Skin of body (tissue), 2 donors: ENCODE data around the gene MIF. TPM values are rescaled to one million over a fixed set of nuclear protein-coding genes. Genes with fewer than 3 reads are reported as not detected.
A peak's percentile ranks its signal among the peaks of the same experiment; 100 is the strongest.

Experiments used
- DNase-seq: peaks from one replicate; lab custom pipeline; 2025; lab: John Stamatoyannopoulos, UW
- total RNA-seq: library from RNA; depleted of rRNA; stranded (reverse); fragments of >200 nt; gene quantifications from one replicate; pipeline ENCODE4 v1.2.3, GENCODE V29; 2014

Gene MIF
- total RNA-seq, 1 donor from 2014 or later: 69.8 TPM

GRCh38 chr22:23875801-23876200 lies 18.4 kb upstream of the MIF start:
- DNase-seq: no peak

- DNase-seq: no peak
These were observed 16.6 kb upstream of the MIF start for GRCh38 chr22:23877566-23877965.

DNA sequence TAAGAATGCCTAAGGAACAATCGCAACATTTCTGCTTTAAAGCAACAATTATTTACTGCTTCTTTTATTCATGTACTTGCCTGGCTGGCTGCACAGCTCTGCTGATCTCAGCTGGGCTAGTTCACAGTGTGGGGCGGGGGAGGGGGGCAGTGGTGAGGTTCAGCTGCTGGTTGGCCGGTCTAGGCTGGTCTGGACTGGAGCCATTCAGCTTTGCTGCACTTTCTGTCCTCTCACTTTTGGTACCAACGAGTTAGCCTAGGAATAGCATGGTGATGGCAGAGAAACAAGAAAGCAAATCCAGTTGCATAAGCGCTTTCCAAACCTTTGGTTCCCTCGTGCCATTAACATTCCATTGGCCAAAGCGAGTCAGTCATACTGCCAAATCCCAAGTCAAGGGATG lies 16.0 kb upstream of the MIF start:
- no peak for DNase-seq

DNA sequence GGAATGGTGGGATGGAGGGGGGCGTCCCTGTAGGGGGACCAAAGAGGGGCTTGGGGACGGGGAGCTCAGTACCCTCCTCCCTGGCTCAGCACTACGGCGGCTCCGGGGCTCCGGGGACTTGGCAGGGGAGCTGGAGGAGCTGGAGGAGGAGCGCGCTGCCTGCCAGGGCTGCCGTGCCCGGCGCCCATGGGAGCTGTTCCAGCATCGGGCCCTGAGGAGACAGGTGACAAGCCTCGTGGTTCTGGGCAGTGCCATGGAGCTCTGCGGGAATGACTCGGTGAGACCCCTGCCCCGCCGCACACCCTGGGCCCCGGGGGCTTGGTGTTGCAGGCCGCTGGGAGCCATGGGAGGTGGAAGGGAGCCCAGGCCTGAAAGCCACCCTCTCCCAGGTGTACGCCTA lies 11.8 kb upstream of the MIF start:
- no peak for DNase-seq

DNA sequence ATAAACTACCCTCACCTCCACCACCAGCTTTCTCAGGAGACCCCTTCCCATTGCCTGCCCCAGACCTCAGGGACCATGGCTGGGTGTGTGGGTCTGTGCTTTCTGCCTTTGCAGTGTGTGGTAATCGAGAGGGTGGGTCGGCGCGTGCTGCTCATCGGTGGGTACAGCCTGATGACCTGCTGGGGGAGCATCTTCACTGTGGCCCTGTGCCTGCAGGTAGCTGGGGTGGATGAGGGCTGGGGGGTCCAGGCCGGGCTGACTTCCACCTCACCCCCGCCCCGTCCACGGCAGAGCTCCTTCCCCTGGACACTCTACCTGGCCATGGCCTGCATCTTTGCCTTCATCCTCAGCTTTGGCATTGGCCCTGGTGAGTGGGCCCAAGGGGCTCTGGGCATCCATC lies 10.5 kb upstream of the MIF start:
- DNase-seq: no peak

DNA sequence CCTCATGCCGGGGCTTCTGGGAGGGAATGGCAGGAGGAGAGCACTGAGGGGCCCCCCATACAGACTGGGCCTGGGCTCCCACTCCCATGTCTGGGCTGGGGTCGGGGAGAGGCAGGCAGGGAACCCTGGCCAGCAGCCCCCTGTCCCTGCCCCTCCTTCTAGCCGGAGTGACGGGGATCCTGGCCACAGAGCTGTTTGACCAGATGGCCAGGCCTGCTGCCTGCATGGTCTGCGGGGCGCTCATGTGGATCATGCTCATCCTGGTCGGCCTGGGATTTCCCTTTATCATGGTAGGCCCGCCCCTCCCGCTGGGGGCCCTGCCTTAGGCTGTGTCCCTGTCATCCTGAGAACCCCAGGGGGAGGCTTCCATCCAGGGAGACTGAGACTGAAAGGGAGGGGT lies 10.0 kb upstream of the MIF start:
- no peak for DNase-seq

DNA sequence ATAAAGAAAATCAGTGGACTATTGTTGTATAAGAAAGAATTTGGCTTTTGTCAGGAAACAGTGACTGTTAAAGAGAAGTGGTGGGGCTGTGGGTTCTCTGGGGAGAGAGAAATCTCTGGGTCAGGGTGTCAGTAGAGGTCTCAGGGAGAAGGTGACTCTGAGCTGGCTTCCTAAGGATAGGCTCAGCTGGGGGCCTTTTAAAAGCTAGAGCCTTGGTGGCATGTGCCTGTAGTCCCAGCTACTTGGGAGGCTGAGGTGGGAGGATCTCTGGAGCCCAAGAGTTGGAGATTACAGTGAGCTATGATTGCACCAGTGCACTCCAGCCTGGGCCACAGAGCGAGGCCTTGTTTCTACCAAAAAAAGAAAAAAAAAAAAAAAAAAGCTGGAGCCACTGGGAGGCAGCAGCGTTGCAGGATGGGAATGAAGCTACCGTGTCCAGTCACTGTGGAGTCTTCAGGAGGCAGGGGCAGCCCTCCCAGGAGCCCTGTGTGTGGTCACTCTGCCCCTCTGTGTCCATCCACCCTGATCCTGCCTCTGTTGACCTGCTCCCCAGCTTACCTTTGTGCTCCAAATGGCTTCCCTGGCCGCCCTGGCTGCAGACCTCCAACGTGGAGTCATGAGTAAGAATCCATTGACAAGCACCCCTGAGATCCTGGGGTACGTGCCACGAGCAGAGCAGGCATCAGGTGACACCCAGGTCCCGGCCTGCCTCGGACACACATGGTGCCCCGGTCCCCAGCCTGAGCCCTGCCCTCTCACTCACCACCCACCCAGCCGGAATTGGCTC lies 5.4 kb upstream of the MIF start:
- no peak for DNase-seq

- DNase-seq: no peak
These were observed 4.6 kb upstream of the MIF start for GRCh38 chr22:23889620-23890019.

- DNase-seq: no peak
These were observed 2.5 kb upstream of the MIF start for GRCh38 chr22:23891726-23892125.

GRCh38 chr22:23892130-23892529 lies 2.1 kb upstream of the MIF start:
- DNase-seq: no peak

DNA sequence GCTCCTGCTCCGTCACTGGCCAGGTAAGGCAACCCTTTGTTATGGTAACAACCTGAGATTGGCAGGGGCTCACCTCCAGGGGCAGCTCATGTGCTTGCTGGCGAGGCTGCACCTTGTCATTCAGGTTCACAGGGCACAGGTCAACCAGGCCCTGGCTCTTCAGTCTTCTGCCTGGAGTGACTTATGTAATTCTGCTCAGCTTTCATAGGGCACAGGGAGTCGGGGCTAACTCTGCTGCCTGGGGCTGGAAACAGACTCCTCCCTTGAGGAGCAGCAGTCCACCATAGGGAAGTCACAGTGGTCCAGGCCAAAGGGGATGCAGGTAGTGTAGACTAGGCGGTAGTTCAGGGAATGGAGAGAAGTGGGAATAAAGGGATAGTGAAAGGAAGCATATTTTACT lies 1.5 kb upstream of the MIF start:
- DNase-seq: no peak

GRCh38 chr22:23893121-23893944 lies 850 bp upstream of the MIF start:
- DNase-seq: no peak

- DNase-seq: peak; percentile 63
These were observed 771 bp downstream of the MIF start for GRCh38 chr22:23894710-23895598.

DNA sequence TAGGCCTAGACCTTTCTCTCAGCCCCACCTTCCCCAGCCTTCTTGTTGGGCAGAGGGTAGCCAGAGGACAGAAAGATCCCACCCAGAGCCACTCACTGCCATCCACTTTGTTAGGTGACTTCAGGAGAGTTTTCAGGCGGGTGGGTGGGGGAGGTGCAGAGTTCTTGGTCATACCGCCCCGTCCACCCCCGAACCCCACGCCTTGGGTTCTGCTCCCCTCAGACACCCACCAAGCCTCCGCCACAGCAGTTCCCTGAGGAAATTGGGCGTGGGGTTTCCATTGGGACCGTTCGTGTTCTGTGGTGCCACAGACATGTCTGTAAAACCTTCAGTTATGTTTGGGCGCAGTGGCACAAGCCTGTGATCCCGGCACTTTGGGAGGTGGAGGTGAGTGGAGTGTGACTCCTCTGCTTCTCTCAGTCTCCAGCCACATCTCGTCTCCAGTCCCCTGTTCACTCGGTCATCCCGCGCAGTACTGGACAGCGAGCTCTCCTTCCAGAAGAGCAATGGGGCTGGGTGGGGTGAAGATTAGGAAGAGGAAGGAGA lies 1.5 kb downstream of the MIF start:
- DNase-seq: no peak

- DNase-seq: no peak
These were observed 2.0 kb downstream of the MIF start for GRCh38 chr22:23896166-23896522.

DNA sequence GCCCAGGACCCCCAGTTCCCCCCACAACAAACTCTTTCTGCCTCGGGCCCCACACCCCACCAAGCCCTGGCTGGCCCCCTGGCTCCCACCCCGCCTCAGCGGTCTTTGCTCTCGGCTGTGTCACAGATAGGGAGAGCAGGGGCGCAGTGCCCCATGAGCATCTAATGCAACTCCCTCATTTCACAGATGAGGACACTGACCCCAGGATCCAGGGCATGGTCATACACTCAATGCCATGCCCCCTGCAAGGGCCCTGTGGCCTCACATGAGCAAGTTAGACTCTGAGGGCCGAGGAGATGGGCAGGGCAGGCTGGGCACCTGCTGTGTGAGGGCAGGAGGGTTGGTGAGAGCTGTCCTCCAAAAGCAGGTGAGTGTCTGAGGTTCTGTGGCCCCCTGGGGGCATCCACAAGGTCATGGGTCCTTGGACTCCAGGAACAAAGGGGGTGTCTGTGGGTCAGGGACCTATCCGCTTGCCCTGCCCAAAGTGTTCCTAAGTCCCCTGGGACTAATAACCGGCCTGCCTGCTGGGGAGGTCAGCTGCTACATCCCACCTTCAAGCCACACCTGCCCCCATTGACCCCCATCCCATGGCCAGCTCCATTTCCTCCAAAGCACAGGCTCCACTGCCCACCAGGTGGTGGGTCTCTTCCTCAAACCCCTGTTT lies 2.5 kb downstream of the MIF start:
- DNase-seq: no peak

DNA sequence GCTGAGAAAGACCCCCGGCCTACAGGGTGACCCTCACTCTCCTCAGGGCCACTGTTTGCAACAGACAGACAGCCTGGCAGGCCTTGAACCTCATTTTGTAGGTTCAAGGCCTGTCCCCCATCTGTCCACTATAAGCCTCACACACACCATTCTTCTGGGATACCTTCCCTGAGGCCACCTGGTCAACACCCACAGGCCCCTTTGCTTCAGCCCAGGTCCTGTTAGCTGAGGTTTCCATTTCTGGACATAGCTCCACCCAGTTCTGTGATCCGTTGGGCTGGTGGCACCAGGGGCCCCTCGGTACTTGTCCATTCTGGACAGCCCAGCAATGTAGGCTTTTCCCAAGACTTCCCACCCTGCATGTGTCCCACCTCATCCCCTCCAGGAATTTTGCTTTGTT lies 3.1 kb downstream of the MIF start:
- DNase-seq: no peak

DNA sequence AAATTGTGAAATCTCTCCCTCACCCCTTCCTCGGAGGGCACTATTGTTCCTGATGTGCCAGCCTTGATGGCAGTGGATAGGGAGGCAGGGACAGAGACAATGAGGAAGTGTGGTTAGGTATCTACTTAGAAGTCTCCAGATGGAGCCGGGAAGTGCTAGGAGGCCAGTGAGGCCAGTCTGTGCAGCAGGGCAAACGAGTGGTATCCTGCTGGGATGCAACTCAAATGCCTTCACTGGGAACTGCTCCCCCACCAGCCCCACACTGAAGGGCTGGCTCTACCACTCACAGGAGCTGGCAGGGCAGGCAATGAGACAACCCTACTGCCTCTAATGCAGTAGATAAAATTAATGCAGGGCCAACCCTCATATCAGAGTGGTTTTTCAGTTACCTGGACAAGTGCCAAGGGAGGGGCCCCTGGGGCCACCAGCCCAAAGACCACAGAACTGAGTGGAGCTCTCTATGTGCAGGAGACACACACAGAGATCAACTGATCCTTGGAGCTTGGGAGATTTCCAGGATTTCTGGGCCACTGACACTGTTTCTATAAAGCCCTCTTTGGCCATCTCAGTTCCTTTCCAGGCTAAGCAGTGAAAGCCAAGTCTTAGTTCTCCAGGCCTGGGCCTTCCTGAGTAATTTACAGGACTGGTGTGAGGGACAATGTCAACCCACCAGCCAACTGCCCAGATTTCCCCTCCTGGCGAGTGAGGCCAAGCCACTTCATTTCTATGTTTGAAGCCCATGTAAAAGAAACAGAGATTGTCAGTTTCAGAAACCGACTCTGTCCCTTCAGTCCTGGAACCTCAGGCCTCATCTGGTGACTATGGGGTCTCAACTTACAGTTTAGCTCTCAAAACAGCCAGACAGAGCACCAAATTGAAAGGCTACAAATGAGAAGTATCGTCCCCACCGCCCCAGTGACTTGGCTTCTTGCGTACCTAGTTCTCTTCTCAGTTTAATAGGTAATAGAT lies 4.1 kb downstream of the MIF start:
- no peak for DNase-seq

GRCh38 chr22:23899042-23899745 lies 5.0 kb downstream of the MIF start:
- no peak for DNase-seq
